OCI-LY3 (cell line): ENCODE measurements around the gene LMAN2.

ENCODE experiments used
- H2AFZ ChIP-seq: fragments of 200-600, 300-600 bp; shearing (Covaris generic); 2 replicates; pipeline ENCODE4 v1.6.0; 2014; ENCODE audit warnings: antibody characterized with exemption, low read depth, low read length
- H3K27ac ChIP-seq: fragments of 200-600, 300-600 bp; sonication (generic); 2 replicates; pipeline ENCODE4 v1.5.1; 2014; ENCODE audit warnings: mild to moderate bottlenecking, low read length, moderate library complexity, mixed read lengths
- H3K27me3 ChIP-seq: fragments of 200-600, 300-600 bp; sonication (generic); 2 replicates; pipeline ENCODE4 v1.6.1; 2014; ENCODE audit warnings: low read depth, low read length, mixed read lengths
- H3K36me3 ChIP-seq: fragments of 200-600, 300-600 bp; sonication (generic); replicated peaks from 2 replicates; pipeline ENCODE3; 2014; ENCODE audit warnings: low read depth, low read length, mixed read lengths
- H3K4me1 ChIP-seq: fragments of 300-600, 200-600 bp; sonication (generic); 2 replicates; pipeline ENCODE4 v1.6.1; 2014; ENCODE audit warnings: low read length, mixed read lengths
- H3K4me2 ChIP-seq: fragments of 200-600, 300-600 bp; sonication (generic); 2 replicates; pipeline ENCODE4 v1.6.1; 2014; ENCODE audit warnings: low read length, mixed read lengths
- H3K4me3 ChIP-seq: fragments of 300-600, 200-600 bp; sonication (generic); 2 replicates; pipeline ENCODE4 v1.5.1; 2014; ENCODE audit warnings: antibody characterized with exemption, mild to moderate bottlenecking, low read length, moderate library complexity
- H3K79me2 ChIP-seq: fragments of 300-600, 200-600 bp; shearing (Covaris generic); 2 replicates; pipeline ENCODE4 v1.6.1; 2014; ENCODE audit warnings: mild to moderate bottlenecking, low read length, mixed read lengths
- H3K9ac ChIP-seq: fragments of 300-600, 200-600 bp; shearing (Covaris generic); 2 replicates; pipeline ENCODE4 v1.6.0; 2014; ENCODE audit warnings: mild to moderate bottlenecking, low read length, moderate library complexity
- H3K9me3 ChIP-seq: fragments of 200-600, 300-600 bp; shearing (Covaris generic); 2 replicates; pipeline ENCODE4 v1.6.1; 2014; ENCODE audit warnings: low read length, mixed read lengths; ENCODE audit not compliant: insufficient read depth
- H4K20me1 ChIP-seq: fragments of 200-600, 300-600 bp; sonication (generic); 2 replicates; pipeline ENCODE4 v1.6.1; 2016; ENCODE audit warnings: low read length, mixed read lengths; ENCODE audit not compliant: insufficient read depth
- CTCF ChIP-seq: fragments of 200-600, 300-600 bp; sonication (generic); IDR thresholded peaks from 2 replicates; pipeline ENCODE4 v1.5.1; 2014; ENCODE audit warnings: antibody characterized with exemption, low read length, low read depth
- EZH2phosphoT487 ChIP-seq: fragments of 200-600 bp; shearing (Covaris generic); IDR thresholded peaks from 2 replicates; pipeline ENCODE4 v1.6.1; 2018; ENCODE audit warnings: antibody characterized with exemption, mixed run types, low read depth

LMAN2 gene

GRCh38 chr5:177328545-177329231 is 22.8 kb downstream of the LMAN2 start:
- no peaks in the 10 kb centered on the region for H4K20me1 ChIP-seq
- no peak for TF ChIP-seq CTCF
- no peak for TF ChIP-seq EZH2phosphoT487
- no peaks in the 10 kb centered on the region for H3K79me2 ChIP-seq
- no peaks in the 10 kb centered on the region for H3K27me3 ChIP-seq
- peaks cover 14% of the 10 kb centered on the region for H3K36me3 ChIP-seq
- H3K4me2 ChIP-seq: no peak overlapping the region
- H3K4me1 ChIP-seq: no peaks in the 10 kb centered on the region
- H3K9me3 ChIP-seq: no peaks in the 10 kb centered on the region
- H3K9ac ChIP-seq: no peak overlapping the region
- H3K4me3 ChIP-seq: no peak overlapping the region
- no peak overlapping the region for H2AFZ ChIP-seq
- no peak overlapping the region for H3K27ac ChIP-seq

GRCh38 chr5:177327539-177328522 is 23.6 kb downstream of the LMAN2 start:
- Histone ChIP-seq H2AFZ (no peak overlapping the region), H3K79me2 (no peaks in the 10 kb centered on the region), H4K20me1 (no peaks in the 10 kb centered on the region), H3K27me3 (no peaks in the 10 kb centered on the region), H3K27ac (no peak overlapping the region), H3K9me3 (no peaks in the 10 kb centered on the region), H3K36me3 (peaks cover 7% of the 10 kb centered on the region), H3K4me3 (no peak overlapping the region), H3K4me1 (no peaks in the 10 kb centered on the region), H3K4me2 (no peak overlapping the region), H3K9ac (no peak overlapping the region)
- TF ChIP-seq EZH2phosphoT487: no peak
- no peak for TF ChIP-seq CTCF

GRCh38 chr5:177325868-177326381 is 25.5 kb downstream of the LMAN2 start:
- TF ChIP-seq CTCF (no peak), EZH2phosphoT487 (no peak)
- no peak overlapping the region for H3K9ac ChIP-seq
- peaks cover 2% of the 10 kb centered on the region; the same call in 1 of the 2 replicates for H3K4me1 ChIP-seq
- no peak overlapping the region for H3K4me3 ChIP-seq
- no peak overlapping the region for H3K4me2 ChIP-seq
- H3K79me2 ChIP-seq: no peaks in the 10 kb centered on the region
- no peaks in the 10 kb centered on the region for H4K20me1 ChIP-seq
- no peaks in the 10 kb centered on the region for H3K9me3 ChIP-seq
- H3K27ac ChIP-seq: no peak overlapping the region
- H3K36me3 ChIP-seq: peaks cover 5% of the 10 kb centered on the region
- H3K27me3 ChIP-seq: no peaks in the 10 kb centered on the region
- H2AFZ ChIP-seq: no peak overlapping the region

- Histone ChIP-seq H3K27ac (no peak overlapping the region), H4K20me1 (peaks cover 4% of the 10 kb centered on the region; the same call in 1 of the 2 replicates), H3K9ac (no peak overlapping the region)
Observed at GRCh38 chr5:177320879-177321278, 30.6 kb downstream of the LMAN2 start.

More at GRCh38 chr5:177320879-177321278, 30.6 kb downstream of the LMAN2 start:
- TF ChIP-seq EZH2phosphoT487: no peak
- no peak for TF ChIP-seq CTCF
- no peak overlapping the region for H3K4me3 ChIP-seq
- H3K9me3 ChIP-seq: no peaks in the 10 kb centered on the region
- H3K27me3 ChIP-seq: no peaks in the 10 kb centered on the region
- H3K36me3 ChIP-seq: no peaks in the 10 kb centered on the region
- no peaks in the 10 kb centered on the region for H3K79me2 ChIP-seq
- peaks cover 10% of the 10 kb centered on the region; the same call in 1 of the 2 replicates for H3K4me1 ChIP-seq
- H2AFZ ChIP-seq: no peak overlapping the region
- no peak overlapping the region for H3K4me2 ChIP-seq
